H9 (cell line): ENCODE data around the gene DSTN. TPM values are rescaled to one million over a fixed set of nuclear protein-coding genes. Genes with fewer than 3 reads are reported as not detected.

Experiments used
- DNase-seq: peaks from one replicate; pipeline ENCODE4 v3.0.0-alpha.2; 2017
- H2AFZ ChIP-seq: one replicate; pipeline ENCODE4 v1.6.1; 2013; ENCODE audit warnings: mild to moderate bottlenecking, low read length, control low read depth, moderate library complexity
- H2AK5ac ChIP-seq: 2 replicates; pipeline ENCODE4 v1.6.1; 2013; ENCODE audit warnings: low read length, control low read depth, mixed read lengths; ENCODE audit not compliant: insufficient read length
- H2BK120ac ChIP-seq: one replicate; pipeline ENCODE4 v1.6.1; 2013; ENCODE audit warnings: low read depth, mild to moderate bottlenecking, low read length, control low read depth, inconsistent platforms; ENCODE audit not compliant: poor library complexity, severe bottlenecking
- H2BK12ac ChIP-seq: 2 replicates; pipeline ENCODE4 v1.6.1; 2013; ENCODE audit warnings: low read length, control low read depth, mixed read lengths, low read depth; ENCODE audit not compliant: insufficient read length
- H2BK15ac ChIP-seq: 2 replicates; pipeline ENCODE4 v1.6.1; 2013; ENCODE audit warnings: low read depth, low read length, control low read depth
- H2BK20ac ChIP-seq: one replicate; pipeline ENCODE4 v1.6.1; 2013; ENCODE audit warnings: low read depth, mild to moderate bottlenecking, low read length, control low read depth, inconsistent platforms; ENCODE audit not compliant: poor library complexity, severe bottlenecking
- H2BK5ac ChIP-seq: 2 replicates; pipeline ENCODE4 v1.6.1; 2013; ENCODE audit warnings: low read length, control low read depth, mixed read lengths; ENCODE audit not compliant: insufficient read length
- H3K14ac ChIP-seq: 2 replicates; pipeline ENCODE4 v1.6.1; 2013; ENCODE audit warnings: low read length, control low read depth; ENCODE audit not compliant: insufficient read depth
- H3K18ac ChIP-seq: 2 replicates; pipeline ENCODE4 v1.6.1; 2013; ENCODE audit warnings: low read depth, mild to moderate bottlenecking, mixed read lengths, low read length, control low read depth; ENCODE audit not compliant: insufficient read length
- H3K23ac ChIP-seq: 2 replicates; pipeline ENCODE4 v1.6.1; 2013; ENCODE audit warnings: low read length, control low read depth, mixed read lengths, low read depth; ENCODE audit not compliant: insufficient read length
- H3K23me2 ChIP-seq: 2 replicates; pipeline ENCODE4 v1.6.1; 2013; ENCODE audit warnings: low read depth, mild to moderate bottlenecking, mixed read lengths, low read length, control low read depth; ENCODE audit not compliant: insufficient read length, poor library complexity, severe bottlenecking
- H3K27ac ChIP-seq: 2 replicates; pipeline ENCODE4 v1.5.1; 2013; ENCODE audit warnings: low read length, control low read depth, mixed read lengths, low read depth; ENCODE audit not compliant: insufficient read length
- H3K27me3 ChIP-seq: 2 replicates; pipeline ENCODE4 v1.6.1; 2013; ENCODE audit warnings: low read length, control low read depth, inconsistent platforms; ENCODE audit not compliant: insufficient read depth
- H3K4ac ChIP-seq: 2 replicates; pipeline ENCODE4 v1.6.1; 2013; ENCODE audit warnings: low read depth, mild to moderate bottlenecking, control low read depth, inconsistent platforms, low read length, moderate library complexity
- H3K4me1 ChIP-seq: 2 replicates; pipeline ENCODE4 v1.6.1; 2013; ENCODE audit warnings: low read length, control low read depth, inconsistent platforms; ENCODE audit not compliant: insufficient read depth
- H3K4me2 ChIP-seq: 2 replicates; pipeline ENCODE4 v1.6.1; 2013; ENCODE audit warnings: low read length, control low read depth, mixed read lengths; ENCODE audit not compliant: insufficient read length, insufficient read depth
- H3K56ac ChIP-seq: 2 replicates; pipeline ENCODE4 v1.6.1; 2013; ENCODE audit warnings: low read depth, mild to moderate bottlenecking, mixed read lengths, low read length, control low read depth; ENCODE audit not compliant: insufficient read length
- H3K79me1 ChIP-seq: 2 replicates; pipeline ENCODE4 v1.6.1; 2013; ENCODE audit warnings: low read depth, mild to moderate bottlenecking, moderate library complexity, low read length, control low read depth, inconsistent platforms; ENCODE audit not compliant: insufficient read depth, poor library complexity, severe bottlenecking
- H3K79me2 ChIP-seq: 2 replicates; pipeline ENCODE4 v1.6.1; 2013; ENCODE audit warnings: low read length, control low read depth, inconsistent platforms; ENCODE audit not compliant: insufficient read depth
- H3K9ac ChIP-seq: 2 replicates; pipeline ENCODE4 v1.6.1; 2013; ENCODE audit warnings: low read length, control low read depth, mixed read lengths; ENCODE audit not compliant: insufficient read length; ENCODE audit errors: extremely low read depth
- H3K9me3 ChIP-seq: one replicate; pipeline ENCODE4 v1.6.1; 2013; ENCODE audit warnings: low read depth, low read length, inconsistent platforms; ENCODE audit not compliant: control insufficient read depth
- H3T11ph ChIP-seq: one replicate; pipeline ENCODE4 v1.6.1; 2013; ENCODE audit warnings: mild to moderate bottlenecking, low read length, control low read depth, inconsistent platforms
- H4K20me1 ChIP-seq: one replicate; pipeline ENCODE4 v1.6.1; 2013; ENCODE audit not compliant: control insufficient read depth, insufficient read length, insufficient read depth
- H4K5ac ChIP-seq: 2 replicates; pipeline ENCODE4 v1.6.1; 2013; ENCODE audit warnings: low read depth, mild to moderate bottlenecking, mixed read lengths, low read length, control low read depth; ENCODE audit not compliant: insufficient read length
- H4K8ac ChIP-seq: replicated peaks from 2 replicates; pipeline ENCODE4 v1.6.1; 2013; ENCODE audit warnings: low read length, control low read depth, mixed read lengths, low read depth; ENCODE audit not compliant: insufficient read length
- H4K91ac ChIP-seq: 2 replicates; pipeline ENCODE4 v1.6.1; 2013; ENCODE audit warnings: low read depth, mild to moderate bottlenecking, moderate library complexity, mixed read lengths, low read length, control low read depth; ENCODE audit not compliant: insufficient read length
- H3K27ac Mint-ChIP-seq, 3 experiments: 2 replicates in 2 of 3; 3 replicates in 1 of 3; pipeline ENCODE4 v1.8.0; 2020 to 2021; ENCODE audit warnings: mixed read lengths in 3 of 3, mild to moderate bottlenecking in 1 of 3, moderate library complexity in 1 of 3
- H3K27me3 Mint-ChIP-seq: 2 replicates; pipeline ENCODE4 v1.8.0; 2021; ENCODE audit warnings: low read depth, mild to moderate bottlenecking, moderate library complexity, mixed read lengths
- H3K36me3 Mint-ChIP-seq, 3 experiments: 2 replicates in 2 of 3; 3 replicates in 1 of 3; pipeline ENCODE4 v1.8.0; 2020 to 2021; ENCODE audit warnings: low read depth in 3 of 3, mixed read lengths in 3 of 3; ENCODE audit not compliant: insufficient read depth in 1 of 3
- H3K4me1 Mint-ChIP-seq, 2 experiments: 2 replicates each; pipeline ENCODE4 v1.8.0; 2020; ENCODE audit warnings: mixed read lengths in 2 of 2
- H3K4me3 Mint-ChIP-seq, 2 experiments: 2 replicates in 1 of 2; 3 replicates in 1 of 2; pipeline ENCODE4 v1.8.0; 2020 to 2021; ENCODE audit warnings: mild to moderate bottlenecking in 2 of 2, mixed read lengths in 2 of 2, moderate library complexity in 1 of 2
- H3K9me3 Mint-ChIP-seq, 2 experiments: 2 replicates in 1 of 2; 3 replicates in 1 of 2; pipeline ENCODE4 v1.8.0; 2020; ENCODE audit warnings: mild to moderate bottlenecking in 2 of 2, mixed read lengths in 2 of 2, moderate library complexity in 1 of 2
- WGBS: extraction: QIAGEN DNeasy Blood & Tissue Kit; methylation state at CpG from one replicate; pipeline ENCODE4 v1.1.7; 2013; ENCODE audit warnings: missing lambda C conversion rate, low lambda C conversion rate, mixed read lengths; ENCODE audit not compliant: insufficient read length; ENCODE audit errors: extremely low coverage; 5-methylcytosine and 5-hydroxymethylcytosine counted together
- total RNA-seq: library from RNA; stranded (reverse); gene quantifications from 2 replicates; pipeline ENCODE4 v1.2.1, GENCODE V29; 2021
- TF ChIP-seq, protein P1 (sequence below): fragments of 200-600 bp; sonication (generic); conservative IDR thresholded peaks from 3 replicates; pipeline ENCODE4 v1.8.0; 2021; ENCODE audit warnings: antibody characterized with exemption, mild to moderate bottlenecking

The DSTN gene
- total RNA-seq, 1 experiment from 2014 or later = 145 TPM

DNA sequence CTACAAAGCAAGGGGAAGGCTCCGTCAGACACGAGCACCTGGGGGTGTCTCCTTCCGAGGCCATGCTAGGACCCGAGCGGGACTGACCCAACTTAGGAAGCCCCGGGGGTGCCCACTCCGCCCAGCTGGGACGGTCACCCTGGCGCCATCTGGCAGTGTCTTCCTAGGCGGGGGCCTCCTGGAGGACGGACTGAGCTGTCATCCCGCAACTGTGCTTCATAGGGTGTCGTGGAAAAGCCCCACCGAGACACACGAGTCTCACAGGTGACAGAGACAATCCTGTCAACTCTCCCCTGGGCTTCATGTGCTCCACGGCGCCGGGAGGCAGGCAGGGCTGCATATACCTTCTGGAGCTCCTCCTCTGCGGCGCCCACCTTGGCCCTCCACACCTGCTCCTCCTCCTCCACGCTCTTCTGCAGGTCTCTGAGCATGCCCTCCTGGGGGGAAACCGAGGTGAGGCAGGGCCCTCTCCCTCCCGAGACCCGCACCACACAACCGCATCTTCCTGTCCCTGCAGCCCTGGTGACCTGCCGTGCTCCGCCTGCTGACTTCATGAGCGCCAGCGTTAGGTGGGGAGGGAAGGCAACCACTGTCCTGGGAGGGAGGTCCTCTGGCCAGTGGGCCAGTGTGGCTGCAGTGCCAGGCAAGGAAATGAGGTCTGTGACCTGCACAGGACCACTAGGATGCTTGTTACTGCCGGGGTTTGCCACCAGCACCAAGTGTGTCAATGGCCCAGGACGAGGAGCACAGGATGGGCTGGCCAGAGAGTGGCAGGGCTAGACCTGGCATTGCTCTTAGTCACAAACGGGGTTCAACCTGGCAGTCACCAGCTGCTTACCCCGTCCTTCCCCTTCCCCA is 50.7 kb downstream of the DSTN start:
- Histone ChIP-seq H3K4me2 (no peak overlapping the region), H2BK120ac (no peak overlapping the region), H3K79me2 (no peaks in the 10 kb centered on the region), H3K23me2 (no peaks in the 10 kb centered on the region), H2BK15ac (no peak overlapping the region), H4K5ac (no peak overlapping the region), H2BK20ac (no peak overlapping the region), H3K18ac (no peak overlapping the region), H3K27me3 (no peaks in the 10 kb centered on the region), H3K4ac (no peak overlapping the region), H4K91ac (no peak overlapping the region), H3K56ac (no peak overlapping the region), H2AK5ac (no peak overlapping the region), H3K14ac (no peak overlapping the region), H4K20me1 (peaks cover 2% of the 10 kb centered on the region), H3K9me3 (no peaks in the 10 kb centered on the region), H2BK12ac (no peak overlapping the region), H3K4me1 (no peaks in the 10 kb centered on the region), H4K8ac (no peak overlapping the region), H3K23ac (no peak overlapping the region), H3K9ac (no peak overlapping the region), H3T11ph (no peak overlapping the region), H3K27ac (no peak overlapping the region), H3K79me1 (no peaks in the 10 kb centered on the region), H2BK5ac (no peak overlapping the region), H2AFZ (no peak overlapping the region)
- TF ChIP-seq, protein P1, sequence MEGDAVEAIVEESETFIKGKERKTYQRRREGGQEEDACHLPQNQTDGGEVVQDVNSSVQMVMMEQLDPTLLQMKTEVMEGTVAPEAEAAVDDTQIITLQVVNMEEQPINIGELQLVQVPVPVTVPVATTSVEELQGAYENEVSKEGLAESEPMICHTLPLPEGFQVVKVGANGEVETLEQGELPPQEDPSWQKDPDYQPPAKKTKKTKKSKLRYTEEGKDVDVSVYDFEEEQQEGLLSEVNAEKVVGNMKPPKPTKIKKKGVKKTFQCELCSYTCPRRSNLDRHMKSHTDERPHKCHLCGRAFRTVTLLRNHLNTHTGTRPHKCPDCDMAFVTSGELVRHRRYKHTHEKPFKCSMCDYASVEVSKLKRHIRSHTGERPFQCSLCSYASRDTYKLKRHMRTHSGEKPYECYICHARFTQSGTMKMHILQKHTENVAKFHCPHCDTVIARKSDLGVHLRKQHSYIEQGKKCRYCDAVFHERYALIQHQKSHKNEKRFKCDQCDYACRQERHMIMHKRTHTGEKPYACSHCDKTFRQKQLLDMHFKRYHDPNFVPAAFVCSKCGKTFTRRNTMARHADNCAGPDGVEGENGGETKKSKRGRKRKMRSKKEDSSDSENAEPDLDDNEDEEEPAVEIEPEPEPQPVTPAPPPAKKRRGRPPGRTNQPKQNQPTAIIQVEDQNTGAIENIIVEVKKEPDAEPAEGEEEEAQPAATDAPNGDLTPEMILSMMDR = no peak
- Mint-ChIP-seq H3K27me3 (no peaks in the 10 kb centered on the region), H3K4me1 (0 out of 4 replicates have a peak, but pooled peaks cover 0 to 3% of the 10 kb centered on the region in 2 experiments), H3K36me3 (peaks cover 24 to 67% (median 60%) of the 10 kb centered on the region in 3 experiments; a peak in 6 of 7 replicates), H3K27ac (0 out of 7 replicates have a peak overlapping the region, but pooled peaks of 1 of the 3 experiments have one; percentile 18), H3K9me3 (no peaks in the 10 kb centered on the region), H3K4me3 (no peak overlapping the region)
- WGBS = no CpG with 5 or more reads among the region's 33 CpGs
- DNase-seq = peak; percentile 25
